Cardiac muscle cell (in vitro differentiated cells and primary cell): ENCODE data around the gene CEACAM5. TPM values are rescaled to one million over a fixed set of nuclear protein-coding genes. Genes with fewer than 3 reads are reported as not detected.
"Not testable (repeated sequence)": the region's sequence is repeated elsewhere in the genome, so short reads cannot be mapped to it uniquely, and the experiment has no call there.

Source experiments
- DNase-seq, 2 donors: peaks; one replicate each; pipeline versions ENCODE4 v3.0.0 to v3.0.0-alpha.2; 2010 to 2017; ENCODE audit warnings: low read depth in 1 of 2, low spot score in 1 of 2
- H3K27ac ChIP-seq: fragments of 200-600 bp; sonication (generic); 2 replicates; pipeline ENCODE4 v1.5.1; 2016
- H3K27me3 ChIP-seq: fragments of 200-600 bp; sonication (generic); 2 replicates; pipeline ENCODE4 v1.6.0; 2016; ENCODE audit warnings: control low read depth
- H3K36me3 ChIP-seq: fragments of 200-600 bp; sonication (generic); 2 replicates; pipeline ENCODE4 v1.5.1; 2016; ENCODE audit warnings: control low read depth
- H3K4me1 ChIP-seq: fragments of 200-600 bp; sonication (generic); 2 replicates; pipeline ENCODE4 v1.8.1; 2017; ENCODE audit warnings: low read depth, mild to moderate bottlenecking, mixed run types
- H3K4me3 ChIP-seq: fragments of 200-600 bp; sonication (generic); 2 replicates; pipeline ENCODE4 v1.5.1; 2016; ENCODE audit warnings: mild to moderate bottlenecking
- H3K9me3 ChIP-seq: fragments of 200-600 bp; sonication (generic); 2 replicates; pipeline ENCODE4 v1.5.1; 2017; ENCODE audit warnings: low read depth, mild to moderate bottlenecking, control low read depth
- polyA plus RNA-seq: library from polyadenylated mRNA; unstranded; fragments of >200 nt; fragmentation: Nextera tagmentation; extraction: Ambion mirVana; gene quantifications from 2 replicates; pipeline ENCODE4 v1.2.1, GENCODE V29; 2016
- total RNA-seq: library from RNA; depleted of rRNA; stranded (reverse); fragments of >200 nt; gene quantifications from 2 replicates; pipeline ENCODE4 v1.2.3, GENCODE V29; 2016
- TF ChIP-seq, protein P1 (sequence below): IDR thresholded peaks from 2 replicates; pipeline ENCODE4 v1.5.1; 2012; ENCODE audit warnings: low read depth, mild to moderate bottlenecking, low read length

CEACAM5 gene
- total and polyA plus RNA-seq, 2 experiments from 2014 or later = not detected

DNA sequence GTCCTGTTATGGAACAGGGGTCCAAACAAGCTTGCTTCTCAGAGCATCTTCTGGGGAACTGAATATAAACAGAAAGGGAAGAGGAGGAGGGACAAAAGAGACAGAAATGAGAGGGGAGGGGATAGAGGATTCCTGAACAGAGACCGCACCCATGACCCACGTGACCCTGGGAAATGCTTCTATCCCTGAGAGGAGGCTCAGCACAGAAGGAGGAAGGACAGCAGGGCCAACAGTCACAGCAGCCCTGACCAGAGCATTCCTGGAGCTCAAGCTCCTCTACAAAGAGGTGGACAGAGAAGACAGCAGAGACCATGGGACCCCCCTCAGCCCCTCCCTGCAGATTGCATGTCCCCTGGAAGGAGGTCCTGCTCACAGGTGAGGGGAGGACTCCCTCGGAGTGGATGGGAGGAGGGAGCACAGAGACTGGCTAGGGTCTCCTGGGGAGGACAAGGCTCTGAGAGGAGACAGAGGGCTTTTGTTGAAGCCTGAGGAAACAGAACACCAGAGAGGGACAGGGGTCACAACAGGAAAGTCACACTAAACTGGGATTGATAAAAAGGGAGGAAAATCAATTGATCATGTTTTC is 47.0 kb downstream of the CEACAM5 start, which contains the start of gene CEACAM6:
TSS of gene CEACAM6 (plus strand) at position 203 of the 586 bp plus-strand sequence. CDS start at position 312, 109 bp downstream.
- Histone ChIP-seq H3K4me3 (no peak within 1 kb of the TSS), H3K36me3 (no peaks in the 10 kb centered on the region), H3K4me1 (no peaks in the 10 kb centered on the region), H3K27ac (no peak within 1 kb of the TSS), H3K9me3 (no peaks in the 10 kb centered on the region), H3K27me3 (no peaks in the 10 kb centered on the region)
- no peak for DNase-seq
- TF ChIP-seq, protein P1, sequence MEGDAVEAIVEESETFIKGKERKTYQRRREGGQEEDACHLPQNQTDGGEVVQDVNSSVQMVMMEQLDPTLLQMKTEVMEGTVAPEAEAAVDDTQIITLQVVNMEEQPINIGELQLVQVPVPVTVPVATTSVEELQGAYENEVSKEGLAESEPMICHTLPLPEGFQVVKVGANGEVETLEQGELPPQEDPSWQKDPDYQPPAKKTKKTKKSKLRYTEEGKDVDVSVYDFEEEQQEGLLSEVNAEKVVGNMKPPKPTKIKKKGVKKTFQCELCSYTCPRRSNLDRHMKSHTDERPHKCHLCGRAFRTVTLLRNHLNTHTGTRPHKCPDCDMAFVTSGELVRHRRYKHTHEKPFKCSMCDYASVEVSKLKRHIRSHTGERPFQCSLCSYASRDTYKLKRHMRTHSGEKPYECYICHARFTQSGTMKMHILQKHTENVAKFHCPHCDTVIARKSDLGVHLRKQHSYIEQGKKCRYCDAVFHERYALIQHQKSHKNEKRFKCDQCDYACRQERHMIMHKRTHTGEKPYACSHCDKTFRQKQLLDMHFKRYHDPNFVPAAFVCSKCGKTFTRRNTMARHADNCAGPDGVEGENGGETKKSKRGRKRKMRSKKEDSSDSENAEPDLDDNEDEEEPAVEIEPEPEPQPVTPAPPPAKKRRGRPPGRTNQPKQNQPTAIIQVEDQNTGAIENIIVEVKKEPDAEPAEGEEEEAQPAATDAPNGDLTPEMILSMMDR = no peak

DNA sequence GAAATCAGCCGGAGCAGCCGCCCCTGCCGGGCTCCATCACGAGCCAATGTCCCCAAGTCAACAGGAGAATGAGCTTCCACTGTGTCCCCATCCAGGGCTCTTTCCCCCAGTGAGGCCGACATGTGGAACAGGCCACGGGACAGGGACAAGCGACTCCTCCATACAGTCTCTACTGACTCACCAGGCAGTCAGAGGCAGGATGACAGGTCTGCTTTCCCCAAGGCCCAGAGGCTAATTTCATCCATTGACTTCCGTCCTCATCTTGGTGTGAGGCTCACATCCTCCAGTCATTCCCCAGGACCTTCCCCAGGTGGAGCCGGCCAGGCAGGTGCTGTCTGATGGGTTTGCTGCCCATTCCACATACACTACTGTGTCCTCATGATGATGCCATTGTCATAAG is 50.4 kb downstream of the CEACAM5 start:
- Histone ChIP-seq H3K27ac (no peak overlapping the region), H3K36me3 (no peaks in the 10 kb centered on the region), H3K27me3 (no peaks in the 10 kb centered on the region), H3K9me3 (no peaks in the 10 kb centered on the region), H3K4me1 (no peaks in the 10 kb centered on the region), H3K4me3 (no peak overlapping the region)
- TF ChIP-seq, protein P1 = no peak
- no peak for DNase-seq

DNA sequence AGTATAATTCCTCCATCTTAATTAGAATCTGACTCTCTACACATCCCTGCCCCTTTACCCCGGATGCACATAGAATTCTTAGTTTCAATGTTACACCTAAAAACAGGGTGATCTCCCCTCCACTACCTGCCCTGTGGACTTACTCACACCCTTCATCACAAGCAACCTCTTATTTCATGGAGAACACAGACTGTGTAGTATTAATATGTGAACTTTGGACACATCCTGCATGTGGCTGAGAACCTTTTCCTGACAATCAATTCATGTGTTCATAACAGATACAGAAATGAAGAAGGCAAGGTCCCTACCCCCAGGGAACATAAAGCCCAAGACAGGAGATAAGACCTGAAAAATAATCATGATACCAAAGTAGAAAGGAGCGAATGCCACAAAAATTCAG is 58.7 kb downstream of the CEACAM5 start:
- no peaks in the 10 kb centered on the region for H3K27me3 ChIP-seq
- H3K4me1 ChIP-seq = no peaks in the 10 kb centered on the region
- no peak for DNase-seq
- no peak overlapping the region for H3K27ac ChIP-seq
- H3K9me3 ChIP-seq = peaks cover 3% of the 10 kb centered on the region
- H3K4me3 ChIP-seq = no peak overlapping the region
- TF ChIP-seq, protein P1 = no peak
- H3K36me3 ChIP-seq = no peaks in the 10 kb centered on the region

DNA sequence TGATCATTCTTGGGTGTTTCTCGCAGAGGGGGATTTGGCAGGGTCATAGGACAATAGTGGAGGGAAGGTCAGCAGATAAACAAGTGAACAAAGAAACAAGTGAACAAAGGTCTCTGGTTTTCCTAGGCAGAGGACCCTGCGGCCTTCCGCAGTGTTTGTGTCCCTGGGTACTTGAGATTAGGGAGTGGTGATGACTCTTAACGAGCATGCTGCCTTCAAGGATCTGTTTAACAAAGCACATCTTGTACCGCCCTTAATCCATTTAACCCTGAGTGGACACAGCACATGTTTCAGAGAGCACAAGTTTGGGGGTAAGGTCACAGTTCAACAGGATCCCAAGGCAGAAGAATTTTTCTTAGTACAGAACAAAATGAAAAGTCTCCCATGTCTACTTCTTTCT is 59.7 kb downstream of the CEACAM5 start:
- not testable (repeated sequence) for H3K4me3 ChIP-seq, H3K9me3 ChIP-seq, H3K27me3 ChIP-seq, H3K4me1 ChIP-seq, DNase-seq, H3K27ac ChIP-seq, H3K36me3 ChIP-seq

DNA sequence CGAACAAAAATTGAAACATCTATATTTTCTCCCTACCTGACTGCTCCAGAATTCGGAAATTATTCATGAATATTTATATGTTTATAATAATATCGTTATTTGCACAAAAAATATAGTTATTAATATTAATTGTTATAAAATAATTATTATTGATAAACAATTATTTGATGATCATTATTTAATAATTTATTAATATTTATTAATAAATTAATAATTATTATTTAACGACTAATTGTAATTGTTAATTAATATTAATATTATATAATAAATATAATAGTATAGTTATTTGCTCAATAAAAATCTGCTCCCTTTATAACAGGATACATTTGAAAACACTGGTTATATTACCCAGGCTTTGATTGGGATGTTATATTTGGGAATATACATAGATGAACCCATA is 61.2 kb downstream of the CEACAM5 start:
- TF ChIP-seq, protein P1 = no peak
- DNase-seq = no peak
- Histone ChIP-seq H3K27ac (no peak overlapping the region), H3K36me3 (no peaks in the 10 kb centered on the region), H3K27me3 (no peaks in the 10 kb centered on the region), H3K9me3 (peaks cover 3% of the 10 kb centered on the region), H3K4me1 (no peaks in the 10 kb centered on the region), H3K4me3 (no peak overlapping the region)

DNA sequence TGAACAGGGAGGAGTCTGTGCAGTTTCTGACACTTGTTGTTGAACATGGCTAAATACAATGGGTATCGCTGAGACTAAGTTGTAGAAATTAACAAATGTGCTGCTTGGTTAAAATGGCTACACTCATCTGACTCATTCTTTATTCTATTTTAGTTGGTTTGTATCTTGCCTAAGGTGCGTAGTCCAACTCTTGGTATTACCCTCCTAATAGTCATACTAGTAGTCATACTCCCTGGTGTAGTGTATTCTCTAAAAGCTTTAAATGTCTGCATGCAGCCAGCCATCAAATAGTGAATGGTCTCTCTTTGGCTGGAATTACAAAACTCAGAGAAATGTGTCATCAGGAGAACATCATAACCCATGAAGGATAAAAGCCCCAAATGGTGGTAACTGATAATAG is 63.0 kb downstream of the CEACAM5 start:
- Histone ChIP-seq H3K4me3 (no peak overlapping the region), H3K4me1 (no peaks in the 10 kb centered on the region), H3K27me3 (no peaks in the 10 kb centered on the region), H3K27ac (no peak overlapping the region), H3K9me3 (peaks cover 3% of the 10 kb centered on the region), H3K36me3 (no peaks in the 10 kb centered on the region)
- DNase-seq = no peak
- TF ChIP-seq, protein P1 = no peak
